ENCODE data around the gene UBXN1. TPM values are rescaled to one million over a fixed set of nuclear protein-coding genes. Genes with fewer than 3 reads are reported as not detected.

UBXN1 gene
- 98.6 TPM for polyA plus RNA-seq (2013, experiment 1 of 2)
- 99.8 TPM for polyA plus RNA-seq (2013, experiment 2 of 2)

- H2BK120ac ChIP-seq (ENCODE audit: low read depth, low read length): no peak within 1 kb of the TSS
- no peak within 1 kb of the TSS for H2BK5ac ChIP-seq (ENCODE audit: low read length)
- no peak within 1 kb of the TSS for H3K23ac ChIP-seq (ENCODE audit: low read length)
- peak within 1 kb of the TSS; percentile 6 for H4K8ac ChIP-seq (ENCODE audit: low read depth, low read length)
- peaks cover 10% of the 10 kb centered on the region for H3K79me2 ChIP-seq (ENCODE audit: control insufficient read depth, insufficient read depth, low read length)
- H2AK5ac ChIP-seq (ENCODE audit: low read length): no peak within 1 kb of the TSS
- H3K27ac ChIP-seq (ENCODE audit: low read depth, low read length): peak within 1 kb of the TSS; percentile 1
- H2BK15ac ChIP-seq (replicated peaks; ENCODE audit: low read depth): no peak within 1 kb of the TSS
- DNase-seq: peak; percentile 90
- peaks cover 5% of the 10 kb centered on the region for H3K36me3 ChIP-seq (ENCODE audit: control insufficient read depth, insufficient read depth, low read length)
- no peaks in the 10 kb centered on the region for H3K27me3 ChIP-seq (ENCODE audit: insufficient read depth, low read length, poor library complexity)
- H3K56ac ChIP-seq (ENCODE audit: low read length): peak within 1 kb of the TSS; percentile 94
- peaks cover 9% of the 10 kb centered on the region for H3K79me1 ChIP-seq (ENCODE audit: low read length)
- H4K5ac ChIP-seq (ENCODE audit: low read length): peak within 1 kb of the TSS; percentile 93
- peak within 1 kb of the TSS; percentile 86 for H3K9ac ChIP-seq (ENCODE audit: low read length)
- peak within 1 kb of the TSS; percentile 84 for H3K4me3 ChIP-seq (ENCODE audit: low read length)
- no CpG with 5 or more reads among the region's 55 CpGs for WGBS (ENCODE audit: extremely low coverage, insufficient coverage, low lambda C conversion rate)
- H3K4me2 ChIP-seq (ENCODE audit: low read length): peak within 1 kb of the TSS; percentile 72
- H3K4me1 ChIP-seq (ENCODE audit: control insufficient read depth, low read depth, low read length): peaks cover 3% of the 10 kb centered on the region
- no peak within 1 kb of the TSS for H3K4ac ChIP-seq (ENCODE audit: low read depth, low read length)
- H3K18ac ChIP-seq (ENCODE audit: low read length): no peak within 1 kb of the TSS
Measured at GRCh38 chr11:62678770-62679696, at the start of gene UBXN1. TSS of gene UBXN1 (minus strand) at chr11:62679073. CDS start at chr11:62678923, 150 bp downstream.

- H2AK5ac ChIP-seq (ENCODE audit: low read length): peak within 1 kb of the TSS; percentile 77
- peak within 1 kb of the TSS; percentile 94 for H3K9ac ChIP-seq (ENCODE audit: low read length)
- H3K27me3 ChIP-seq (ENCODE audit: insufficient read depth, low read length, poor library complexity): no peaks in the 10 kb centered on the region
- H3K36me3 ChIP-seq (ENCODE audit: control insufficient read depth, insufficient read depth, low read length): peaks cover 6% of the 10 kb centered on the region
- H3K56ac ChIP-seq (ENCODE audit: low read length): peak within 1 kb of the TSS; percentile 100
- peak within 1 kb of the TSS; percentile 94 for H3K27ac ChIP-seq (ENCODE audit: low read depth, low read length)
- H3K79me1 ChIP-seq (ENCODE audit: low read length): peaks cover 5% of the 10 kb centered on the region
- H3K4ac ChIP-seq (ENCODE audit: low read depth, low read length): peak within 1 kb of the TSS; percentile 99
- H3K4me2 ChIP-seq (ENCODE audit: low read length): peak within 1 kb of the TSS; percentile 100
- peaks cover 51% of the 10 kb centered on the region for H3K79me2 ChIP-seq (ENCODE audit: control insufficient read depth, insufficient read depth, low read length)
- H2BK120ac ChIP-seq (ENCODE audit: low read depth, low read length): peak within 1 kb of the TSS; percentile 52
- H3K23ac ChIP-seq (ENCODE audit: low read length): peak within 1 kb of the TSS; percentile 97
- no peak within 1 kb of the TSS for H2BK15ac ChIP-seq (replicated peaks; ENCODE audit: low read depth)
- peak within 1 kb of the TSS; percentile 95 for H4K5ac ChIP-seq (ENCODE audit: low read length)
- H3K4me3 ChIP-seq (ENCODE audit: low read length): peak within 1 kb of the TSS; percentile 81
- DNase-seq: peak; percentile 91
- peak within 1 kb of the TSS; percentile 98 for H3K18ac ChIP-seq (ENCODE audit: low read length)
- no CpG with 5 or more reads among the region's 29 CpGs for WGBS (ENCODE audit: extremely low coverage, insufficient coverage, low lambda C conversion rate)
- peak within 1 kb of the TSS; percentile 17 for H4K8ac ChIP-seq (ENCODE audit: low read depth, low read length)
- H3K4me1 ChIP-seq (ENCODE audit: control insufficient read depth, low read depth, low read length): peaks cover 3% of the 10 kb centered on the region
- H2BK5ac ChIP-seq (ENCODE audit: low read length): peak within 1 kb of the TSS; percentile 97
Measured at GRCh38 chr11:62728171-62728988, 49.5 kb upstream of the UBXN1 start, which contains the start of gene TTC9C. TSS of gene TTC9C (plus strand) at chr11:62728486. CDS start at chr11:62728849, 363 bp downstream.

- Histone ChIP-seq H2BK120ac (ENCODE audit: low read depth, low read length) (no peak overlapping the region), H3K4ac (ENCODE audit: low read depth, low read length) (peak overlapping the region; percentile 99), H3K36me3 (ENCODE audit: control insufficient read depth, insufficient read depth, low read length) (peaks cover 7% of the 10 kb centered on the region), H2BK15ac (replicated peaks; ENCODE audit: low read depth) (no peak overlapping the region), H3K4me3 (ENCODE audit: low read length) (peak overlapping the region; percentile 81), H3K4me1 (ENCODE audit: control insufficient read depth, low read depth, low read length) (peaks cover 3% of the 10 kb centered on the region), H3K18ac (ENCODE audit: low read length) (peak overlapping the region; percentile 98), H4K5ac (ENCODE audit: low read length) (peak overlapping the region; percentile 95), H3K79me2 (ENCODE audit: control insufficient read depth, insufficient read depth, low read length) (peaks cover 51% of the 10 kb centered on the region), H3K4me2 (ENCODE audit: low read length) (peak overlapping the region; percentile 100), H4K8ac (ENCODE audit: low read depth, low read length) (peak overlapping the region; percentile 17), H2BK5ac (ENCODE audit: low read length) (peak overlapping the region; percentile 97), H3K23ac (ENCODE audit: low read length) (peak overlapping the region; percentile 97), H3K56ac (ENCODE audit: low read length) (peak overlapping the region; percentile 100), H3K9ac (ENCODE audit: low read length) (peak overlapping the region; percentile 94), H2AK5ac (ENCODE audit: low read length) (no peak overlapping the region), H3K27me3 (ENCODE audit: insufficient read depth, low read length, poor library complexity) (no peaks in the 10 kb centered on the region), H3K79me1 (ENCODE audit: low read length) (peaks cover 5% of the 10 kb centered on the region), H3K27ac (ENCODE audit: low read depth, low read length) (peak overlapping the region; percentile 94)
- no CpG with 5 or more reads among the region's 20 CpGs for WGBS (ENCODE audit: extremely low coverage, insufficient coverage, low lambda C conversion rate)
- peak; percentile 99 for DNase-seq
Measured at GRCh38 chr11:62727872-62728170, 48.9 kb upstream of the UBXN1 start.

- Histone ChIP-seq H3K4me1 (ENCODE audit: control insufficient read depth, low read depth, low read length) (peaks cover 3% of the 10 kb centered on the region), H3K27me3 (ENCODE audit: insufficient read depth, low read length, poor library complexity) (no peaks in the 10 kb centered on the region), H3K27ac (ENCODE audit: low read depth, low read length) (peak within 1 kb of the TSS; percentile 94), H2BK5ac (ENCODE audit: low read length) (peak within 1 kb of the TSS; percentile 97), H3K79me2 (ENCODE audit: control insufficient read depth, insufficient read depth, low read length) (peaks cover 53% of the 10 kb centered on the region), H3K79me1 (ENCODE audit: low read length) (peaks cover 9% of the 10 kb centered on the region), H4K8ac (ENCODE audit: low read depth, low read length) (peak within 1 kb of the TSS; percentile 17), H2BK120ac (ENCODE audit: low read depth, low read length) (peak within 1 kb of the TSS; percentile 52), H3K4me3 (ENCODE audit: low read length) (peak within 1 kb of the TSS; percentile 81), H2BK15ac (replicated peaks; ENCODE audit: low read depth) (no peak within 1 kb of the TSS), H3K23ac (ENCODE audit: low read length) (peak within 1 kb of the TSS; percentile 98), H2AK5ac (ENCODE audit: low read length) (peak within 1 kb of the TSS; percentile 77), H3K4me2 (ENCODE audit: low read length) (peak within 1 kb of the TSS; percentile 100), H4K5ac (ENCODE audit: low read length) (peak within 1 kb of the TSS; percentile 95), H3K9ac (ENCODE audit: low read length) (peak within 1 kb of the TSS; percentile 94), H3K4ac (ENCODE audit: low read depth, low read length) (peak within 1 kb of the TSS; percentile 99), H3K36me3 (ENCODE audit: control insufficient read depth, insufficient read depth, low read length) (peaks cover 12% of the 10 kb centered on the region), H3K18ac (ENCODE audit: low read length) (peak within 1 kb of the TSS; percentile 98), H3K56ac (ENCODE audit: low read length) (peak within 1 kb of the TSS; percentile 100)
- peak; percentile 99 for DNase-seq
- WGBS (ENCODE audit: extremely low coverage, insufficient coverage, low lambda C conversion rate): no CpG with 5 or more reads among the region's 72 CpGs
Measured at GRCh38 chr11:62727165-62727871, 48.4 kb upstream of the UBXN1 start, which contains the start of gene HNRNPUL2. TSS of gene HNRNPUL2 (minus strand) at chr11:62727457. CDS start at chr11:62727156, 301 bp downstream.

- H3K4ac ChIP-seq (ENCODE audit: low read depth, low read length): peak overlapping the region; percentile 97
- DNase-seq: no peak
- peak overlapping the region; percentile 100 for H3K56ac ChIP-seq (ENCODE audit: low read length)
- no peak overlapping the region for H2BK15ac ChIP-seq (replicated peaks; ENCODE audit: low read depth)
- peaks cover 14% of the 10 kb centered on the region for H3K79me1 ChIP-seq (ENCODE audit: low read length)
- no peaks in the 10 kb centered on the region for H3K27me3 ChIP-seq (ENCODE audit: insufficient read depth, low read length, poor library complexity)
- peaks cover 57% of the 10 kb centered on the region for H3K79me2 ChIP-seq (ENCODE audit: control insufficient read depth, insufficient read depth, low read length)
- no peak overlapping the region for H4K5ac ChIP-seq (ENCODE audit: low read length)
- peaks cover 17% of the 10 kb centered on the region for H3K36me3 ChIP-seq (ENCODE audit: control insufficient read depth, insufficient read depth, low read length)
- peaks cover 3% of the 10 kb centered on the region for H3K4me1 ChIP-seq (ENCODE audit: control insufficient read depth, low read depth, low read length)
- H2AK5ac ChIP-seq (ENCODE audit: low read length): no peak overlapping the region
- H3K23ac ChIP-seq (ENCODE audit: low read length): peak overlapping the region; percentile 98
- no peak overlapping the region for H2BK120ac ChIP-seq (ENCODE audit: low read depth, low read length)
- H3K9ac ChIP-seq (ENCODE audit: low read length): peak overlapping the region; percentile 94
- H2BK5ac ChIP-seq (ENCODE audit: low read length): no peak overlapping the region
- no peak overlapping the region for H4K8ac ChIP-seq (ENCODE audit: low read depth, low read length)
- peak overlapping the region; percentile 77 for H3K18ac ChIP-seq (ENCODE audit: low read length)
- no CpG with 5 or more reads among the region's 37 CpGs for WGBS (ENCODE audit: extremely low coverage, insufficient coverage, low lambda C conversion rate)
- peak overlapping the region; percentile 58 for H3K4me3 ChIP-seq (ENCODE audit: low read length)
- H3K4me2 ChIP-seq (ENCODE audit: low read length): peak overlapping the region; percentile 94
- H3K27ac ChIP-seq (ENCODE audit: low read depth, low read length): peak overlapping the region; percentile 93
Measured at GRCh38 chr11:62726915-62727164, 48.0 kb upstream of the UBXN1 start.

All from mesendoderm (in vitro differentiated cells).